Thyroid gland (tissue), 4 donors: ENCODE results near the gene RHPN2.

Source experiments
- POLR2A ChIP-seq, 2 donors: fragments of 450-650 bp; IDR thresholded peaks; one replicate each; pipeline ENCODE4 v1.6.1; 2017; ENCODE audit warnings: antibody characterized with exemption in 2 of 2, mild to moderate bottlenecking in 2 of 2, moderate library complexity in 1 of 2
- TF ChIP-seq, protein P1 (sequence below), 6 experiments: fragments of 200-600 bp in 3 of 6; fragments of 450-650 bp in 3 of 6; sonication (generic) in 3 of 6; IDR thresholded peaks; one replicate each; pipeline ENCODE4 v1.5.1; 2016 to 2019; ENCODE audit warnings: antibody characterized with exemption in 6 of 6, mild to moderate bottlenecking in 2 of 6, inconsistent platforms in 1 of 6, moderate library complexity in 1 of 6

DNA sequence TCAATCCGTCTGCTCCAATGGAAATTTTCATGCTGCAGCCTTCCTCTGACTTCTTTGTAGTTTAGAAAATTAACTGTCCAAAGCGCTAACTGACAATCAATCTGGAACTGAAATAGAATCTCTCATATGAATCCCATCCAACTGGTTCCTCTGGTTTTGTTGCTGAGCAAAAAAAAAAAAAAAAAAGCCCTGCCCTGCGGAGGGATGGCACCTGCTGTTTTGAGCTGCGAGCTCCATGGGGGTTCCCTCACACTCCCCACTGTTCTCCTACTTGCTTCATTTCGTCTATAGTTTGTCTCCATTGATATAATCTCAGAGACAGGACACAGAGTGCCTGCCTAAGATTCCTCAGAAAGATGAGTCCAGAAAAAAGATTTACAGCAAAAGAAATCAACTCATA lies 59.2 kb downstream of the RHPN2 start:
- TF ChIP-seq, protein P1, sequence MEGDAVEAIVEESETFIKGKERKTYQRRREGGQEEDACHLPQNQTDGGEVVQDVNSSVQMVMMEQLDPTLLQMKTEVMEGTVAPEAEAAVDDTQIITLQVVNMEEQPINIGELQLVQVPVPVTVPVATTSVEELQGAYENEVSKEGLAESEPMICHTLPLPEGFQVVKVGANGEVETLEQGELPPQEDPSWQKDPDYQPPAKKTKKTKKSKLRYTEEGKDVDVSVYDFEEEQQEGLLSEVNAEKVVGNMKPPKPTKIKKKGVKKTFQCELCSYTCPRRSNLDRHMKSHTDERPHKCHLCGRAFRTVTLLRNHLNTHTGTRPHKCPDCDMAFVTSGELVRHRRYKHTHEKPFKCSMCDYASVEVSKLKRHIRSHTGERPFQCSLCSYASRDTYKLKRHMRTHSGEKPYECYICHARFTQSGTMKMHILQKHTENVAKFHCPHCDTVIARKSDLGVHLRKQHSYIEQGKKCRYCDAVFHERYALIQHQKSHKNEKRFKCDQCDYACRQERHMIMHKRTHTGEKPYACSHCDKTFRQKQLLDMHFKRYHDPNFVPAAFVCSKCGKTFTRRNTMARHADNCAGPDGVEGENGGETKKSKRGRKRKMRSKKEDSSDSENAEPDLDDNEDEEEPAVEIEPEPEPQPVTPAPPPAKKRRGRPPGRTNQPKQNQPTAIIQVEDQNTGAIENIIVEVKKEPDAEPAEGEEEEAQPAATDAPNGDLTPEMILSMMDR (IDR thresholded peaks at IDR 0.05): no peak
- no peak for TF ChIP-seq POLR2A (IDR thresholded peaks at IDR 0.05)
